ENCODE measurements around the gene TRAM2.

Gene TRAM2

DNA sequence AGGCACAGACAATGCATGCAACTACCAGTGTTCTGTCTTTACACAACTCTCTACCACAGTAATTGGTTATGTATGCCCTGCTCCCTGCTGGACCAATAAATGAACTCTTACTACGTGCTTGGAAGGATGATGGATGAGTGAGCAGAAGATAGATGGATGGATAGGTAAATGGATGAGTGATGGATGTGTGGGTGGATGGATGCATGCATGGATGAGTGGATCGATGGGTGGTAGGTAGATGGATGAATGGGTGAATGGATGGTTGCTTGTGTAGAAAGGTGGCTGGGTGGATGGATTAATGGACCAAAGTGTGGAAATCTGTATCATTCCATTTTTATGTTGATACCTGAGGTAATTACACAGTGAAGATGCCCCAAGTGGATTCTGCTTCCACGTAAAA is 10.1 kb upstream of the TRAM2 start:
- no peak overlapping the region for H3K18ac ChIP-seq (ENCODE audit: low read length)
- H3K4me3 ChIP-seq (ENCODE audit: low read length in 2 of 2), result peak overlapping the region in 1 of 2 donors; percentile 26
- no peak overlapping the region for H2BK120ac ChIP-seq (ENCODE audit: low read depth, low read length)
- no peaks in the 10 kb centered on the region for H3K9me3 ChIP-seq (replicated peaks in 1 of 2; ENCODE audit: control insufficient read depth in 2 of 2, insufficient read depth in 1 of 2, low read depth in 1 of 2, low read length in 2 of 2)
- no peak for DNase-seq (ENCODE audit: low spot score)
- H3K27me3 ChIP-seq (ENCODE audit: control insufficient read depth in 3 of 3, insufficient read depth in 3 of 3, low read depth in 1 of 3, low read length in 3 of 3), result no peaks in the 10 kb centered on the region
- H3K79me1 ChIP-seq (ENCODE audit: low read depth, low read length), result no peaks in the 10 kb centered on the region
- no peak overlapping the region for H4K8ac ChIP-seq (ENCODE audit: low read depth, low read length)
- H3K4me1 ChIP-seq (ENCODE audit: control insufficient read depth in 2 of 2, insufficient read depth in 1 of 2, low read depth in 1 of 2, low read length in 2 of 2), result peaks cover 0 to 3% of the 10 kb centered on the region in 2 donors
- H4K91ac ChIP-seq (ENCODE audit: low read depth, low read length, poor library complexity), result no peak overlapping the region
- no peak overlapping the region for H2BK5ac ChIP-seq (ENCODE audit: low read length)
- no peak overlapping the region for H3K4me2 ChIP-seq (ENCODE audit: insufficient read depth, low read length, poor library complexity, severe bottlenecking)
- H3K14ac ChIP-seq (ENCODE audit: low read length), result no peak overlapping the region
- no peak overlapping the region for H2AK5ac ChIP-seq (ENCODE audit: low read depth, low read length)
- no peak overlapping the region for H3K4ac ChIP-seq (ENCODE audit: low read length)
- no peak overlapping the region for H2BK15ac ChIP-seq (ENCODE audit: low read length)
- no peak overlapping the region for H3K23ac ChIP-seq (ENCODE audit: low read depth, low read length, poor library complexity)
- H2BK12ac ChIP-seq (ENCODE audit: low read length), result no peak overlapping the region
- no peak overlapping the region for H3K9ac ChIP-seq (ENCODE audit: low read depth, low read length, poor library complexity)
- peaks cover 0 to 5% of the 10 kb centered on the region in 2 donors for H3K36me3 ChIP-seq (replicated peaks in 1 of 2; ENCODE audit: control insufficient read depth in 2 of 2, insufficient read depth in 2 of 2, low read length in 2 of 2)
- no peak overlapping the region for H2AFZ ChIP-seq (ENCODE audit: low read length)
- no peak overlapping the region for H3K27ac ChIP-seq (replicated peaks; ENCODE audit: low read length)
- WGBS, 2 donors (ENCODE audit: extremely low coverage in 2 of 2, insufficient read length in 2 of 2, insufficient replicate concordance in 1 of 2), result 100% methylated on average over 1 of the region's 3 CpGs; no CpG with 5 or more reads in 1 of the 2 donors

GRCh38 chr6:52584203-52584602 is 7.3 kb upstream of the TRAM2 start:
- Histone ChIP-seq H3K14ac (ENCODE audit: low read length) (no peak overlapping the region), H2BK12ac (ENCODE audit: low read length) (no peak overlapping the region), H4K8ac (ENCODE audit: low read depth, low read length) (no peak overlapping the region), H3K4me2 (ENCODE audit: insufficient read depth, low read length, poor library complexity, severe bottlenecking) (no peak overlapping the region), H3K9ac (ENCODE audit: low read depth, low read length, poor library complexity) (no peak overlapping the region), H2BK5ac (ENCODE audit: low read length) (no peak overlapping the region), H3K27ac (replicated peaks; ENCODE audit: low read length) (no peak overlapping the region), H2BK120ac (ENCODE audit: low read depth, low read length) (no peak overlapping the region), H3K36me3 (replicated peaks in 1 of 2; ENCODE audit: control insufficient read depth in 2 of 2, insufficient read depth in 2 of 2, low read length in 2 of 2) (peaks cover 0 to 10% of the 10 kb centered on the region in 2 donors), H2AFZ (ENCODE audit: low read length) (no peak overlapping the region), H3K4ac (ENCODE audit: low read length) (no peak overlapping the region), H3K27me3 (ENCODE audit: control insufficient read depth in 3 of 3, insufficient read depth in 3 of 3, low read depth in 1 of 3, low read length in 3 of 3) (no peaks in the 10 kb centered on the region), H3K4me3 (ENCODE audit: low read length in 2 of 2) (no peak overlapping the region), H3K23ac (ENCODE audit: low read depth, low read length, poor library complexity) (no peak overlapping the region), H3K9me3 (replicated peaks in 1 of 2; ENCODE audit: control insufficient read depth in 2 of 2, insufficient read depth in 1 of 2, low read depth in 1 of 2, low read length in 2 of 2) (peaks cover 0 to 1% of the 10 kb centered on the region in 2 donors), H2AK5ac (ENCODE audit: low read depth, low read length) (no peak overlapping the region), H3K79me1 (ENCODE audit: low read depth, low read length) (no peaks in the 10 kb centered on the region), H3K4me1 (ENCODE audit: control insufficient read depth in 2 of 2, insufficient read depth in 1 of 2, low read depth in 1 of 2, low read length in 2 of 2) (peaks cover 0 to 3% of the 10 kb centered on the region in 2 donors), H2BK15ac (ENCODE audit: low read length) (no peak overlapping the region), H4K91ac (ENCODE audit: low read depth, low read length, poor library complexity) (no peak overlapping the region), H3K18ac (ENCODE audit: low read length) (no peak overlapping the region)
- no peak for DNase-seq (ENCODE audit: low spot score)
- WGBS, 2 donors (ENCODE audit: extremely low coverage in 2 of 2, insufficient read length in 2 of 2, insufficient replicate concordance in 1 of 2), result no CpG with 5 or more reads among the region's 3 CpGs

DNA sequence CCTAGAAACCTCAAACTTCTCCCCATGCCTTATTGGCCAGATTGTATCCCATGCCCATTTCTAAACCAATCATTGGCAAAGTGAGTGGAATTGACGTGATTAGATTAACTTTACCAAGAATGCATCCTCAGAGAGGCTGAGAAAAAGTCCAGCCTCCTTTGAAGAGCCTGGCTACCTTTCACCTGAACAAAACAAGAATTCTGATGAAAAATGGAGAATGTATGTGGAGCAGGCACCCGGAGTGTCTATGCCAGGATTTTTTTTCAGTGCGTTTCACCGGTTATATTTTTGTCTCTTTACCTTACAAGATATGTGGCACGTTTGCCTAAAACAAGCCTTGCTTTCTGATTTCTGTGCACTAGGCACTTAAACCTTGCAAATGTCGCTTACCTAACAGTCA is 6.1 kb upstream of the TRAM2 start:
- Histone ChIP-seq H2AFZ (ENCODE audit: low read length) (no peak overlapping the region), H3K27ac (replicated peaks; ENCODE audit: low read length) (no peak overlapping the region), H4K8ac (ENCODE audit: low read depth, low read length) (no peak overlapping the region), H2BK15ac (ENCODE audit: low read length) (no peak overlapping the region), H3K27me3 (ENCODE audit: control insufficient read depth in 3 of 3, insufficient read depth in 3 of 3, low read depth in 1 of 3, low read length in 3 of 3) (no peaks in the 10 kb centered on the region), H2AK5ac (ENCODE audit: low read depth, low read length) (no peak overlapping the region), H3K18ac (ENCODE audit: low read length) (no peak overlapping the region), H3K79me1 (ENCODE audit: low read depth, low read length) (no peaks in the 10 kb centered on the region), H2BK12ac (ENCODE audit: low read length) (no peak overlapping the region), H2BK5ac (ENCODE audit: low read length) (no peak overlapping the region), H3K4me1 (ENCODE audit: control insufficient read depth in 2 of 2, insufficient read depth in 1 of 2, low read depth in 1 of 2, low read length in 2 of 2) (no peaks in the 10 kb centered on the region), H3K14ac (ENCODE audit: low read length) (no peak overlapping the region), H3K9ac (ENCODE audit: low read depth, low read length, poor library complexity) (no peak overlapping the region), H4K91ac (ENCODE audit: low read depth, low read length, poor library complexity) (no peak overlapping the region), H3K9me3 (replicated peaks in 1 of 2; ENCODE audit: control insufficient read depth in 2 of 2, insufficient read depth in 1 of 2, low read depth in 1 of 2, low read length in 2 of 2) (peaks cover 0 to 1% of the 10 kb centered on the region in 2 donors), H3K4me2 (ENCODE audit: insufficient read depth, low read length, poor library complexity, severe bottlenecking) (no peak overlapping the region), H3K4me3 (ENCODE audit: low read length in 2 of 2) (no peak overlapping the region), H3K23ac (ENCODE audit: low read depth, low read length, poor library complexity) (no peak overlapping the region), H3K4ac (ENCODE audit: low read length) (no peak overlapping the region), H3K36me3 (replicated peaks in 1 of 2; ENCODE audit: control insufficient read depth in 2 of 2, insufficient read depth in 2 of 2, low read length in 2 of 2) (peaks cover 0 to 10% of the 10 kb centered on the region in 2 donors), H2BK120ac (ENCODE audit: low read depth, low read length) (no peak overlapping the region)
- DNase-seq (ENCODE audit: low spot score), result no peak
- no CpG with 5 or more reads among the region's 6 CpGs for WGBS, 2 donors (ENCODE audit: extremely low coverage in 2 of 2, insufficient read length in 2 of 2, insufficient replicate concordance in 1 of 2)

DNA sequence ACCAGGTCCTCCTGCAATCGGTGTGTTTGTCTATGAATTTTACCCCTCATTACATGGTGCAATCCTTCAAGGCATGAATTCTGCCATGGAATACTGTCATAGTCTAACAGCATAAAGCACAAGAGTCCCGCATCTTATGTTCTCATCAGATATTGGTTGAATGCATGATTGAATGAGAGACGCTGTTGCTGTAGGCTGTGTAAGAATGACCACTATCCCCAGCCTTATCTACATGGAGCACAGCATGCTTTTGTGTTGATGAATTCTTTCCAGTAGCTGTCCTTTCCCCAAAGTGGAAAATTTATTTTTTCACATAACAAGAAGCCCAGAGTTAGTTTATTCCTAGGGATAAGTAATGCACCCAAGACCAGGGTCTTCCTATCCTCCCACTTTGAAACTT is 5.6 kb upstream of the TRAM2 start:
- no peak overlapping the region for H2AK5ac ChIP-seq (ENCODE audit: low read depth, low read length)
- H3K27me3 ChIP-seq (ENCODE audit: control insufficient read depth in 3 of 3, insufficient read depth in 3 of 3, low read depth in 1 of 3, low read length in 3 of 3), result no peaks in the 10 kb centered on the region
- H2AFZ ChIP-seq (ENCODE audit: low read length), result no peak overlapping the region
- WGBS, 2 donors (ENCODE audit: extremely low coverage in 2 of 2, insufficient read length in 2 of 2, insufficient replicate concordance in 1 of 2), result no CpG with 5 or more reads among the region's 3 CpGs
- H3K9ac ChIP-seq (ENCODE audit: low read depth, low read length, poor library complexity), result no peak overlapping the region
- peaks cover 0 to 1% of the 10 kb centered on the region in 2 donors for H3K9me3 ChIP-seq (replicated peaks in 1 of 2; ENCODE audit: control insufficient read depth in 2 of 2, insufficient read depth in 1 of 2, low read depth in 1 of 2, low read length in 2 of 2)
- DNase-seq (ENCODE audit: low spot score), result no peak
- H3K79me1 ChIP-seq (ENCODE audit: low read depth, low read length), result no peaks in the 10 kb centered on the region
- H3K4me2 ChIP-seq (ENCODE audit: insufficient read depth, low read length, poor library complexity, severe bottlenecking), result no peak overlapping the region
- H2BK15ac ChIP-seq (ENCODE audit: low read length), result no peak overlapping the region
- H3K27ac ChIP-seq (replicated peaks; ENCODE audit: low read length), result no peak overlapping the region
- no peak overlapping the region for H3K4ac ChIP-seq (ENCODE audit: low read length)
- H2BK5ac ChIP-seq (ENCODE audit: low read length), result no peak overlapping the region
- H4K91ac ChIP-seq (ENCODE audit: low read depth, low read length, poor library complexity), result no peak overlapping the region
- no peak overlapping the region for H3K14ac ChIP-seq (ENCODE audit: low read length)
- no peak overlapping the region for H2BK12ac ChIP-seq (ENCODE audit: low read length)
- H3K36me3 ChIP-seq (replicated peaks in 1 of 2; ENCODE audit: control insufficient read depth in 2 of 2, insufficient read depth in 2 of 2, low read length in 2 of 2), result peaks cover 0 to 10% of the 10 kb centered on the region in 2 donors
- no peak overlapping the region for H3K23ac ChIP-seq (ENCODE audit: low read depth, low read length, poor library complexity)
- no peak overlapping the region for H3K18ac ChIP-seq (ENCODE audit: low read length)
- no peak overlapping the region for H2BK120ac ChIP-seq (ENCODE audit: low read depth, low read length)
- no peaks in the 10 kb centered on the region for H3K4me1 ChIP-seq (ENCODE audit: control insufficient read depth in 2 of 2, insufficient read depth in 1 of 2, low read depth in 1 of 2, low read length in 2 of 2)
- no peak overlapping the region for H4K8ac ChIP-seq (ENCODE audit: low read depth, low read length)
- H3K4me3 ChIP-seq (ENCODE audit: low read length in 2 of 2), result no peak overlapping the region
